Head of caudate nucleus (tissue), 42 donors: ENCODE results near the gene PDLIM7.

Experiments
- DNase-seq, 42 donors: peaks; one replicate each; pipeline versions ENCODE4 v3.0.0 to v3.0.0-alpha.2; 2020 to 2021; ENCODE audit warnings: mixed read lengths in 7 of 42
- intact Hi-C: fragments of 100-400 bp; cut with DNase I; formaldehyde crosslinking; loops from one replicate; pipeline ENCODE4 v1.15.0; 2022

The PDLIM7 gene

DNA sequence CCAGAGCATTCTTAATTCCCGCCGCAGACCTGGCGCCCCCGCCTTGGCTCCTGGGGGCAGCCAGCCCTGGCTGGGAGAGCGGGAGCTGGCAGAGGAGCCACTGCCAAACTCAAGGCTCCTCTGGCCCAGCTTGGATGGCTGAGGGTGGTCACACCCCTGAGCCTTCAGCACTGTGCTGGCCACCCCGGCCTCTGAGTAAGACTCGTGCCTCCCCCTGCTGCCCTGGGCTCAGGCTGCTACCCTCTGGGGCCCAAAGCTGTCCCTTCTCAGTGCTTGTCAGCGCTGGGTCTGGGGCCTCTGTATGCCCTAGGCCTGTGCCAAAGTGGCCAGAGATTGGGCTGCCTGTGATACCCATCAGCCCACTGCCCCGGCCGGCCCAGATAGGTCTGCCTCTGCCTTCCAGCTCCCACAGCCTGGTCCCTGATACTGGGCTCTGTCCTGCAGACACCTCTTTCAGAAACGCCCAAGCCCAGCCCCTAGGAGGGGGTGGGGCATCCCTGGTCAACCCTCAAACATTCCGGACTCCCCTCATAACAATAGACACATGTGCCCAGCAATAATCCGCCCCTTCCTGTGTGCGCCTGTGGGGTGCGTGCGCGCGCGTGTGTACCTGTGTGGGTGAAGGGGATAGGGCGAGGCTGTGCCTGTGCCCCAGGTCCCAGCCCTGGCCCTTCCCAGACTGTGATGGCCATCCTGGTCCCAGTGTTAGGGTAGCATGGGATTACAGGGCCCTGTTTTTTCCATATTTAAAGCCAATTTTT, 55.2 kb downstream of the PDLIM7 start:
- intact Hi-C loops, result no loop called here
- DNase-seq, result no peak

DNA sequence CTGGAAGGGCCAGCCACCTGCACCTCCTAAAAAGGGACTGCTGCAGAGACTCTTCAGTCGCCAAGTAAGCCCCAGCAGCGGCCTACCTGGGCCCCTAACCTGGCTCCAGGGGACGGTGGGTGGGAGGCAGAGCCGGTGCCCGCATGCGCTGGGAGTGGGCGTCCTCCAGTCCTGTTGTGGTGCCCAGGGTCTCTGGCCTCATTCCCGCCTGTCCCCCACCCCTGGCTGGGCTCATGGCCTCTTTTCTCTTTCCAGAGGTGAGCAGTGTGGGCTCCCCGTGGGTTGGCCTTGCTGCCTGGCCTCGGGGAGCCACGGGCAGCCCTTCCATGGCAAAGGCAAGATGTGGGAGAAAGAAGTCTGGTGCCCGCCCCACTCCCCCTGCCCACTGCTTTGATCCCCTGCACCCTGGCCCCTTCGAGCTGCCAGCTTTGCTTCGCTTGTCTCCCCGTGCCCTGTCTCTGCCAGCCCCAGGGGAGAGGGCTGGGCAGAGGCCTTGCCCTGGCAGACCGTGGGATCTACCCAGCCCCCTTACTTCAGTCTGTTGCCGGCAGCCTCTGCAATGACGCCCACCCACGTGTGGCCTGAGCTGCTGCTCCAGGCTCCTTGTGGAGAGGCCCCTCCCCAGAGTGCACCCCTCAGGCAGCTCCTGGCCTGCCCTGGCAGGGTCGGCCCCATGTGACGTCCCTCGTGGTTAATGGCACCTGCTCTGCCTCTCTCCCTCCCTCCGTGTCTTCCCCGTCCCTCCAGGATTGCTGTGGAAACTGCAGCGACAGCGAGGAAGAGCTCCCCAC, 56.2 kb downstream of the PDLIM7 start:
- intact Hi-C loops, result no loop called here
- no peak for DNase-seq

DNA sequence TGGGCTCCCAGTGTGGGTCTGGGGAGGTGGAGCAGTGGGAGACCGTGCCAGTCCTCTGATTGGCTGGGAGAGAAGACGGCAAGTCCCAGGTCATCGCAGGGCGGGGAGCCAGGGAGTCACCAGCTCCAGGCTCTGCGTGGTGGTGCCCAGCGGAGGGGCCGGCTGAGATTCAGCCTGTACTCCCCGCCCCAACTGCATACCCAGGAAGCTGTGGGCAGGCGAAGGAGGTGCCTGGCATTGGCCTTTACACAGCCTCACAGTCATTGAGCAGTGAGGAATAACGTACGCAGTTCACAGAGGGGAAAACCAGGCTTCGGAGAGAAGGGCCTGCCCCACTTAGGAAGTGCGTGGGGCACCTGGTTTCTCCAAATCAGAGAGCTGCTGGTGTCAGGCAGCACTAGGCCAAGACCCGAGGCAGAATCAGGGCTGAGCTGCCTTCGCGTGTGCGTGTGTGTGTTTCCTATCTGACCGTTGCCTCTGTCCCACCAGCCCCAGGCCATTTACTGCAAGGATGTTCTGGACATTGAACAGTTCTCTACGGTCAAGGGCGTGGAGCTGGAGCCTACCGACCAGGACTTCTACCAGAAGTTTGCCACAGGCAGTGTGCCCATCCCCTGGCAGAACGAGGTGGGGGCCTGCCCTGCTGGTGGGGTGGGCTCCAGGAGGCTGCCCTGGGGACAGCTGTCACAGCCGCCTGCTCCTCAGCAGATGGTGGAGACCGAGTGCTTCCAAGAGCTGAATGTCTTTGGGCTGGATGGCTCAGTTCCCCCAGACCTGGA, 57.0 kb downstream of the PDLIM7 start:
- no peak for DNase-seq
- intact Hi-C loops, result no loop called here

DNA sequence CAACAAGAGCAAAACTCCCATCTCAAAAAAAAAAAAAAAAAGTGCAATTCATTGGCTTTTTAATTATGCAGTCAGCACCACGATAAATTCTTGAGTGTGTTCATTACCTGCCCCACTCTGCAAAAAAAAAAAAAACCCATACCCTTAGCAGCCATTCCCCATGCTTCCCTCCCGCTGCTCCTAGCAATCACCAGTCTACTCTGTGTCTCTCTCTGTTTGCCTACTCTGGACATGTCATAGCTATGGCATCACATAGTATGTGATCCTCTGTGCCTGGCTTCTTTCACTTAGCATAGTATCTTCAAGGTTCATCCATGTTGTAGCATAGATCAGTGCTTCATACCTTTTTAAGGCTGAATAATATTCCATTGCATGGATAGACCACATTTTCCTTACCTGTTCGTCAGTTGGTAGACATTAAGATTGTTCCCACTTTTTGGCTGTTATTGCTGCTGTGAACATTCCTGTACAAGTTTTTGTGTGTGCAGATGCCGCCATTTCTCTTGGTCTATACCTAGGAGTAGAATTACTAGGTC, 57.8 kb downstream of the PDLIM7 start:
- no peak for DNase-seq
- intact Hi-C loops, result no loop called here

DNA sequence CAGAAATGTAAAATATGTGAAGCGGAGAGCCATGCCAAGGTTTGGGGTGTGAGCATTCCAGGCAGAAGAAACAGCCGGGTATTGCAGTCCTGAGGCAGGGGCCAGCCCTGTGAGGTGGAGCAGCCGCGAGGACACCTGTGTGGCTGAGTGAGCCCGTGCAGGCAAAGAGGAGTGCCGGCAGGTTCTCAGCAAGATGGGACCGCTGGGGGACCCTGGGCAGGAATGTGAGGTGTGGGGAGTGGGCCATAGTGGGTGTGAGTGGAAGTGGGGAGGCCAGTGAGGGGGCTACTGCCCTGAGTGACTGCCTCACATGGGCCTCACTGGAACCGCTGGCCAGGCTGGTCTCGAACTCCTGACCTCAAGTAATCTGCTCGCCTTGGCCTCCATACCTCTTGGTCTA, 58.9 kb downstream of the PDLIM7 start:
- DNase-seq, result no peak
- intact Hi-C loops, result no loop called here

DNA sequence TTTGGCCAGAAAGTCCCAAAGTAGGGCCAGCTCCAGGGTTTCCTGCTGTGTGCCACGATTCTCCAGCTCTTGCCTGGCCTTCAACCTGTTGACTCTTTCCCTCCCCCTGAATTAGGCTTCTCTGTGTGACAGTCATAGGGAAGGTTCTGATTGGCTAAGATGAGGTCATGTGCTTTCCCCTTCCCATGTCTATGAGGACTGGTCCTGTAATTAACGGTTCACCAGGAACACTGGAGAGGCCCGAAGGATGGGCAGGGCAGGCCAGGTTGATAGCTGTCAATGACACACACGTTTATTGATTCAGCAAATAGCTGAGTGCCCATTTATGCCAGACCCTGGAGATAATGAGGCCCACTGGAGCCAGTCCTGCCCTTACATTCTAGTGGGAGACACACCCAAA, 59.8 kb downstream of the PDLIM7 start:
- no peak for DNase-seq
- intact Hi-C loops, result no loop called here

DNA sequence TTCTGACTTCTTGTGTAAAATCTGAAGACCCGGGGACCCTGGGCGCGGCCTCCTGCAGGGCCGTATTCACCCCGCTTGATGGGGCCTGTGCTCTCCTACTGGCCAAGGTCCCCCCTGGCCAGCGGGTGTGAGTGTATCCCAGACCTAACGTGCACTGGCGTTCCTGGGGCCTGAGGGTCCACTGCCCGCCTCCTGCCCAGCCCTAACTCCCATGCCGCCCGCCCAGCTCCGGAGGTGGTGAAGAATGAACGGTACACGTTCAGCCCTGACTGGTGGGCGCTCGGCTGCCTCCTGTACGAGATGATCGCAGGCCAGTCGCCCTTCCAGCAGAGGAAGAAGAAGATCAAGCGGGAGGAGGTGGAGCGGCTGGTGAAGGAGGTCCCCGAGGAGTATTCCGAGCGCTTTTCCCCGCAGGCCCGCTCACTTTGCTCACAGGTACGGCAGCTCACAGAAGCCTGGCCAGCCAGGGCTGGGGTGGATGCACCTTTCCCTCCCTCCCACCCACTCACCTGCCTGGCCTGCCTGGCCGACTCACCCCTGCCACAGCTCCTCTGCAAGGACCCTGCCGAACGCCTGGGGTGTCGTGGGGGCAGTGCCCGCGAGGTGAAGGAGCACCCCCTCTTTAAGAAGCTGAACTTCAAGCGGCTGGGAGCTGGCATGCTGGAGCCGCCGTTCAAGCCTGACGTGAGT, 61.4 kb downstream of the PDLIM7 start:
- intact Hi-C loops, result no loop called here
- DNase-seq, result no peak

DNA sequence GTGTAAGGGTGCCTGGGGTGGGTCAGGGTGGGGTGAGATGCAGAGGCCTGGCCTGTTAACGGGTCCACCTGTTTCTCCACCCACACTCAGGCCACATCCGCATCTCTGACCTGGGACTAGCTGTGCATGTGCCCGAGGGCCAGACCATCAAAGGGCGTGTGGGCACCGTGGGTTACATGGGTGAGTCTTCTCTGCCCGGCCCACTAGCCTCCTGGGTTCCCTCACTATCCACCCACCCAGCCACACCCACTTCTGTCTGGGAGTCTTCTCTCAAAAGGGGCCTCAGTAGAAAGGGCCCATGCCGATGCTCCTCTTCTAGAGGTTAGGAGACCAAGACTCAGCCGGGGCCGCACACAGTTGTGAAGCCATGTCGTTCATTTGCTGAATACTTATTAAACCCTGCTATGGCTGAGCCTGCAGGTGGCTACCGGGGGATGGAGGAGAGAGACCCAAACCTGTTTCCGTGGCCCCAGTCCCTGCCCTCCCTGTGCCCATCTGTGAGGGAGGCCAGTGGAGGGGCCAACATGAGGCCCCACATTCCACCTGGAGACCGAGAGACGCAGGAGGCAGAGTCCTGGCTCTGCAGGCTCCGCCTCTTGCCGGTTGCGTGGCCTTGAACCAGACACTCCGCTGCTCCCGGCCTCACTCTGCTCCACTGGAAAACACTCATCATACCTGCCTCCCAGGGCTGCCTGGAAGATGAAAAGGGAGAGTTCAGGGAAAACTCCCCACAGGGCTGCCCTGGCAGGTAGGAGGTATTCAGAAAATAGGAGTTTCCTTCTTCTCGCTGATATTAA, 62.3 kb downstream of the PDLIM7 start:
- no peak for DNase-seq
- intact Hi-C loops, result no loop called here

DNA sequence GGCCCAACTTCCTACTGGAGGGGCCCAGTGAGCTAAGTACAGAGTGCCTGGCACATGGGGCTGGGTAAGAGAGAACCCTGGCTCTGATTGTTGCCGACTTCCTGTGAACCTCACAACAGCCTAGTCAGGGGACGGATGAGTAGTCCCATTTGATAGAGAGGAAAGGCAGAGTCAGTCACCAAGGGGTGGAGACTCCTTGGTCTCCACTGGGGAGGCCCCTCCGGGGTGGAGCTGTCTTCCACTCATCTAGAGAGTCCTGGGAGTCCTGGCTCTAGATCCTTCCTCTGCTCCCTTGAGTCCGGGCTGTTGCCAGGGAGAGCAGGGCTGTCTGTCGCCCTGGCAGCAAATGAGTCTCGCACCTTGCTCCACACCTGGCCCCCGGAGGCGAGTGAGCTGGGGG, 63.0 kb downstream of the PDLIM7 start:
- intact Hi-C loops, result no loop called here
- no peak for DNase-seq

DNA sequence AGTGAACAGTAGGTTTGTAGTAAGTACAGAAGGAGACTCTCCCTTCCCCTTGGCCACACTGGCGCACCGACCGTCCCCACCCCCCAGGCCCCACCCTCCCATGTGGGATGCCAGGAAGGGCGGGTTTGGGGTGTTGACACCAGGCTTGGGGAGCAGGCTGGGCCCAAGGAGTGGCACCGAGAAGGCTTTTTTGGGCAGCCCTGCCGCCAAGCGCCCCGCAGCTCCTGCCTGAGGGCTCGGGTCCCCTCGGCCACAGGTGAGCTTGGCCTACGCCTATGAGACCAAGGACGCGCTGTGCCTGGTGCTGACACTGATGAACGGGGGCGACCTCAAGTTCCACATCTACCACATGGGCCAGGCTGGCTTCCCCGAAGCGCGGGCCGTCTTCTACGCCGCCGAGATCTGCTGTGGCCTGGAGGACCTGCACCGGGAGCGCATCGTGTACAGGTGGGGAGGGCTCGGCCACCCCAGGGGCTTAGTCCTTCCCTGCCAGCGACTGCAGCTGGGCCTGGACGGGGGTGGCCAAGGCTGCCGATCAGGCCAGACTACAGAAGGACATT, 63.7 kb downstream of the PDLIM7 start:
- intact Hi-C loops, result no loop called here
- DNase-seq, result no peak
